GM18870 (cell line): ENCODE data around the gene NFATC1.
A peak's percentile ranks its signal among the peaks of the same experiment; 100 is the strongest.

Experiments used
- ATAC-seq: cut with Tn5 transposase; IDR thresholded peaks from one replicate; pipeline ENCODE4 v1.9.1; 2021; ENCODE audit warnings: moderate library complexity; ENCODE audit not compliant: unreplicated experiment

Gene NFATC1

GRCh38 chr18:79395761-79396404 is at the start of gene NFATC1:
NFATC1 (plus strand) TSS chr18:79395930; CDS start chr18:79396225, 295 bp downstream.
- ATAC-seq = no peak

GRCh38 chr18:79345981-79346380 is 49.7 kb upstream of the NFATC1 start:
- no peak for ATAC-seq

GRCh38 chr18:79348066-79348465 is 47.7 kb upstream of the NFATC1 start:
- no peak for ATAC-seq

GRCh38 chr18:79352432-79352831 is 43.3 kb upstream of the NFATC1 start:
- no peak for ATAC-seq

- no peak for ATAC-seq
These were observed 42.5 kb upstream of the NFATC1 start for GRCh38 chr18:79353267-79353666.

- no peak for ATAC-seq
These were observed 41.4 kb upstream of the NFATC1 start for GRCh38 chr18:79354350-79354749.

GRCh38 chr18:79355433-79356335 is 40.0 kb upstream of the NFATC1 start:
- peak; percentile 37 for ATAC-seq

GRCh38 chr18:79356435-79356834 is 39.3 kb upstream of the NFATC1 start:
- ATAC-seq = peak; percentile 86

- ATAC-seq = no peak
These were observed 34.8 kb upstream of the NFATC1 start for GRCh38 chr18:79360933-79361332.

GRCh38 chr18:79361766-79362522 is 33.8 kb upstream of the NFATC1 start:
- ATAC-seq = no peak

- ATAC-seq = no peak
These were observed 30.0 kb upstream of the NFATC1 start for GRCh38 chr18:79365701-79366100.

- ATAC-seq = no peak
These were observed 29.3 kb upstream of the NFATC1 start for GRCh38 chr18:79366177-79367094.

- ATAC-seq = no peak
These were observed 28.2 kb upstream of the NFATC1 start for GRCh38 chr18:79367480-79367879.

- no peak for ATAC-seq
These were observed 27.7 kb upstream of the NFATC1 start for GRCh38 chr18:79367989-79368388.

GRCh38 chr18:79368681-79369080 is 27.0 kb upstream of the NFATC1 start:
- no peak for ATAC-seq

GRCh38 chr18:79371561-79372121 is 24.1 kb upstream of the NFATC1 start:
- ATAC-seq = no peak

GRCh38 chr18:79372461-79372860 is 23.3 kb upstream of the NFATC1 start:
- ATAC-seq = no peak

GRCh38 chr18:79372991-79373390 is 22.7 kb upstream of the NFATC1 start:
- ATAC-seq = no peak

GRCh38 chr18:79373736-79374135 is 22.0 kb upstream of the NFATC1 start:
- no peak for ATAC-seq
